Measurements from ENCODE around the gene CFAP141.

DNA sequence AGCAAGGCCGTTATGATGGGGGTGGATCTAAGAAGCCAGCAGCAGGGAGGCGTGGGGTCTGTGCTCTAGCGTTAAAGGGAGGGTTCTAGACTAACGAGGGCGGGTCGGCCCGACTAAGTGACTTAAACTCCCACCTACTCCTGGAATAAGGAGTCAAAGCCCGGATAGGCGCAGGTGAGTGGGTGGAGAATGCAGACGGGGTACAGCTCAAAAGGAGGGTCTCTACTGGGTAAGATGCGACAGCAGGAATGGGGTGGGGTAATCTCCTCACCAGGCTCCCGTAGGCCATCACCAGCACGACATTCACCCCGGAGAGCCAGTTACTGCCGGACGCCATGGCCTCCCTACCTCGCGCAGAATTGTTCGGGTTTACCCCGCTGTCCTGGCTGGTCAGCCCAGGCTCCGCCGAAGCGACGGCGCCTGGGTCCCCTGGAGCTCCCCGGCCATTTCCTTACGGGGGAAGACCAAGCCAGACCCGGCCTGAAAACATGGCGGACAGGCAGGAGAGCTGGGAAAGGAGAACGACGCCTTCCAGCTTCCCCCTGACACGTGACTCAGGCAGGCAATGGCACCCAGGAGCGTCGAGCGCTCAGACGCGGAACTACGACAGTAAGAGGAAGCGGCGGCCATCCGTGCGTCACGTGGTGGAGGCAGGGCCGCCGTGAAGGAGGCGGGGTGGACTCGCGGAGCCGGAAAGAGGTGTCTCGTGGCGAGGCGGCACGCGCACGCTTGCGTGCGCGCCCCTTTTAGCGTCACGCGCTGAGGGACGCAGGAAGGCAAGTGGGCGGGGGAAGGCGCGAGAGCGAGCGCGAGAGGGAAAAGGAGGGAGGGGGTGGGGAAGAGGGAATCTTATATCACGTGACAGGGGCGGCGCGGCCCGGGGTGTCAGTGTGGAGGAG lies 14.2 kb upstream of the CFAP141 start, which contains the start of gene UBAP2L:
- TF ChIP-seq, protein P1, sequence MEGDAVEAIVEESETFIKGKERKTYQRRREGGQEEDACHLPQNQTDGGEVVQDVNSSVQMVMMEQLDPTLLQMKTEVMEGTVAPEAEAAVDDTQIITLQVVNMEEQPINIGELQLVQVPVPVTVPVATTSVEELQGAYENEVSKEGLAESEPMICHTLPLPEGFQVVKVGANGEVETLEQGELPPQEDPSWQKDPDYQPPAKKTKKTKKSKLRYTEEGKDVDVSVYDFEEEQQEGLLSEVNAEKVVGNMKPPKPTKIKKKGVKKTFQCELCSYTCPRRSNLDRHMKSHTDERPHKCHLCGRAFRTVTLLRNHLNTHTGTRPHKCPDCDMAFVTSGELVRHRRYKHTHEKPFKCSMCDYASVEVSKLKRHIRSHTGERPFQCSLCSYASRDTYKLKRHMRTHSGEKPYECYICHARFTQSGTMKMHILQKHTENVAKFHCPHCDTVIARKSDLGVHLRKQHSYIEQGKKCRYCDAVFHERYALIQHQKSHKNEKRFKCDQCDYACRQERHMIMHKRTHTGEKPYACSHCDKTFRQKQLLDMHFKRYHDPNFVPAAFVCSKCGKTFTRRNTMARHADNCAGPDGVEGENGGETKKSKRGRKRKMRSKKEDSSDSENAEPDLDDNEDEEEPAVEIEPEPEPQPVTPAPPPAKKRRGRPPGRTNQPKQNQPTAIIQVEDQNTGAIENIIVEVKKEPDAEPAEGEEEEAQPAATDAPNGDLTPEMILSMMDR (IDR thresholded peaks at IDR 0.05), result no peak
- peak; percentile 88 to 97 (median 93) for TF ChIP-seq POLR2AphosphoS5 (IDR thresholded peaks at IDR 0.05)
- peak; percentile 85 for TF ChIP-seq POLR2A (IDR thresholded peaks at IDR 0.05)
